HFF-Myc (cell line): ENCODE measurements around the gene MAML2.

Experiments used
- DNase-seq: peaks from one replicate; pipeline ENCODE4 v3.0.0-alpha.2; 2011; ENCODE audit warnings: low read depth; ENCODE audit errors: extremely low read depth
- H3K4me3 ChIP-seq: replicated peaks from 2 replicates; pipeline ENCODE4 v1.5.1; 2011; ENCODE audit warnings: low read depth, mild to moderate bottlenecking, control low read depth, low read length
- TF ChIP-seq, protein P1 (sequence below): IDR thresholded peaks from 2 replicates; pipeline ENCODE4 v1.5.1; 2012; ENCODE audit warnings: mild to moderate bottlenecking, low read depth, low read length, control low read depth; ENCODE audit errors: missing control alignments

Gene MAML2

DNA sequence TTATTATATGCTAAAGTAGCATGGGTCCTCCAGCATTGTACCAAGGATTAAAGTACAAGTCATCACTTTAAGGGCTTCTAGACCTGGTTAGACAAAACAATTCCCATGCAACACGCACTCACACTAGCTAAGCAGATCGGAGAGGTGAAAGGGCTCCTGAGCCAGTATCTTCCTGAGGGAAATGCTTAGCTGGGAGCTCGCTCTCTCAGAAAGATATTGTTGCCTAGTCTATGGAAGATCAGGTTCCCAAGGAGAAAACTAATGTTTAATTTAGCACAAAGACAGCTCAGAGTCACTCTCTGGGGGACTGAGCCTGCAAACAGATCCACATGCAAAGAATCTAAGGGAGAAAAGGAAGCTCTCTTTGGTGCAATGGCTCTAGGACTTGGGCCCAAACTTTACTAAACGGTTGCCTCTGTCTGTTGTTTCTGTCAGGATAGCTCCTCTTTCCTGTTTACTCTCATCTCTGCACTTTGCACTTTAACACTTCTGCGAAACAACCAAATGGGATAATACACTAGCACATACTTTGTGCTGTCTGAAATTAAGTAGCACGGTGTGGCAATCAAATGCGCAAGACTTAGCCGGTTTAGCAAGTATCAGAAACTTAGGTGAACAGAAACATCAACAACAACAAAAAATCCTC lies 10.7 kb downstream of the MAML2 start:
- H3K4me3 ChIP-seq, result no peak overlapping the region
- TF ChIP-seq, protein P1, sequence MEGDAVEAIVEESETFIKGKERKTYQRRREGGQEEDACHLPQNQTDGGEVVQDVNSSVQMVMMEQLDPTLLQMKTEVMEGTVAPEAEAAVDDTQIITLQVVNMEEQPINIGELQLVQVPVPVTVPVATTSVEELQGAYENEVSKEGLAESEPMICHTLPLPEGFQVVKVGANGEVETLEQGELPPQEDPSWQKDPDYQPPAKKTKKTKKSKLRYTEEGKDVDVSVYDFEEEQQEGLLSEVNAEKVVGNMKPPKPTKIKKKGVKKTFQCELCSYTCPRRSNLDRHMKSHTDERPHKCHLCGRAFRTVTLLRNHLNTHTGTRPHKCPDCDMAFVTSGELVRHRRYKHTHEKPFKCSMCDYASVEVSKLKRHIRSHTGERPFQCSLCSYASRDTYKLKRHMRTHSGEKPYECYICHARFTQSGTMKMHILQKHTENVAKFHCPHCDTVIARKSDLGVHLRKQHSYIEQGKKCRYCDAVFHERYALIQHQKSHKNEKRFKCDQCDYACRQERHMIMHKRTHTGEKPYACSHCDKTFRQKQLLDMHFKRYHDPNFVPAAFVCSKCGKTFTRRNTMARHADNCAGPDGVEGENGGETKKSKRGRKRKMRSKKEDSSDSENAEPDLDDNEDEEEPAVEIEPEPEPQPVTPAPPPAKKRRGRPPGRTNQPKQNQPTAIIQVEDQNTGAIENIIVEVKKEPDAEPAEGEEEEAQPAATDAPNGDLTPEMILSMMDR, result no peak
- no peak for DNase-seq

DNA sequence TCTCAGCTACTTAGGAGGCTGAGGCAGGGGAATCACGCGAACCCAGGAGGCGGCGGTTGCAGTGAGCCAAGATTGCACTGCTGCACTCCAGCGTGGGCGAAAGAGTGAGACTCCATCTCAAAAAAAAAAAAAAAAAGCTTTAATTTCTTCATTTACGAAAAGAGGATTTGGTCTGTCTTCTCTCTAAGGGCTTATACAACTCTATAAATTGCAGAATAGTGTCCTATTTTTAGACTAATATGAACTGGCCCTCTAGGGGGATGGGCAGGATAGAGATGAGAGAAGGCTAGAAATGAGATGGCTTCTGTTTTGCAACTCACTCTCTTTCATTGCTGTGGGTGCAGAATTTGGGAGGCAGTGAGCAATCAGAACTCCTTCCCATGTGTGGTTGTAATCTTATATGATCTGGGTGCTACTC lies 11.3 kb downstream of the MAML2 start:
- H3K4me3 ChIP-seq, result no peak overlapping the region
- TF ChIP-seq, protein P1, result no peak
- DNase-seq, result no peak

DNA sequence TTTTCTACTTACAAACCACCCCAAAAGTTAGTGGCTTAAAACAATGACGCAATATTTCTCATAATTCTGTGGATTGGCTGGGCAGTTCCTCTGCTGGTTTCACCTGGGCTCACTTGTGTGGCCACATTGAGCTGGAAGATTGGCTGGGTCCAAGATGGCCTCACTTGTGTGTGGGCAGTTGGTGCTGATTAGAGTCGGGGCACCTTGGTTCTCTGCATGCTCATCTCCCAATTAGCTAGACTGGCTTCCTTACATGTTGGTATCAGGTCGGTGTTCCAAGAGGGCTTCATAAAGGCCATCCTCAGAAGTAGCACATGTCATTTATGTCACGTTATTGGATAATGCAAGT lies 12.5 kb downstream of the MAML2 start:
- no peak overlapping the region for H3K4me3 ChIP-seq
- TF ChIP-seq, protein P1, result no peak
- no peak for DNase-seq

DNA sequence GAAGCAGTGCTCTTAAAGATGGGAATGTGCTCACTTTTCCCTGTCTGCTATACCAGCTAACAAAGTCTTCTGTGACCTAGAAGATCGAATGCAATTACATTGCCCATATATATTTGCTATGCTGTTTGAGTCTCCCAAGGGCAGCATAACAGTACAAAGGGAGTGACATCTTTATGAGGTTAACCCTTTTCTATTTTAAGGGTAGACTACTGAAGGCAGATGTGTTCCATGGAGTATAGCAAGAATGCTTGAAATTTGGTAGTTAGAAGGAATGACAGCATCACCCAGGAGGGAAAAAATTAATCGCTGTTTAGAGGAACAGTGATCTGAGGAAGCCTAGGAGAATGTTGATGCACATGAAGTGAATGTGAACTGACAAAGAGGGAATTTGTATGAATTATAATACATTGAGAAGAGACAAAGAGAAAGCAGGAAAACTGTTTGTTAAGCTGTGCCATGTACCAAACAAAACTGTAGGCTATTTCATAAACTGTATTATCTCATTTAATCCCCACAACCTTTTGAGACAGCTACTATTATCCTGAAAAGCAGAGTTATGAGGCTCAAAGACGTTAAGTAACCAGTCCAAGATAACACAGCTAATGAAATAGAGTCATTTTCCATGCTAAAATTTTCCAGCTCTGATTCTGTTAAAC lies 13.0 kb downstream of the MAML2 start:
- DNase-seq, result no peak
- H3K4me3 ChIP-seq, result no peak overlapping the region
- TF ChIP-seq, protein P1, result no peak

DNA sequence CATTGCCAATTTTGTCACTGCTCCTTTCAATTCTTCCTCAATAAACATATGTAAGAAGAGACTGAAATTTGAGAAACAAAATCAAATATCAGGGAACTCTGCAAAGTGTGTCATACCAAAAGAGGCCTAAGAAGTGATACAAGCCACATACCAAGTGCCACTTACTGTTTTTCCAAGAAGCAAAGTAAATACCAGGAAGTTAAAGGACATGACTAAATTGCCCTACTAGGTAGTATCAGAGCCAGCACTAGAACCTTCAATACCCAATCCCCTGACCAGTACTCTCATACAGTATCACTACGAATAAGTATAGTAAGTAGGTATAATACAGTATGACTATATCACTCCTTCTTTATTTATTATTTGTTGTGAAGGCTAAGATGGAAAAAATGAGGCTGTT lies 13.6 kb downstream of the MAML2 start:
- TF ChIP-seq, protein P1, result no peak
- no peak overlapping the region for H3K4me3 ChIP-seq
- no peak for DNase-seq

DNA sequence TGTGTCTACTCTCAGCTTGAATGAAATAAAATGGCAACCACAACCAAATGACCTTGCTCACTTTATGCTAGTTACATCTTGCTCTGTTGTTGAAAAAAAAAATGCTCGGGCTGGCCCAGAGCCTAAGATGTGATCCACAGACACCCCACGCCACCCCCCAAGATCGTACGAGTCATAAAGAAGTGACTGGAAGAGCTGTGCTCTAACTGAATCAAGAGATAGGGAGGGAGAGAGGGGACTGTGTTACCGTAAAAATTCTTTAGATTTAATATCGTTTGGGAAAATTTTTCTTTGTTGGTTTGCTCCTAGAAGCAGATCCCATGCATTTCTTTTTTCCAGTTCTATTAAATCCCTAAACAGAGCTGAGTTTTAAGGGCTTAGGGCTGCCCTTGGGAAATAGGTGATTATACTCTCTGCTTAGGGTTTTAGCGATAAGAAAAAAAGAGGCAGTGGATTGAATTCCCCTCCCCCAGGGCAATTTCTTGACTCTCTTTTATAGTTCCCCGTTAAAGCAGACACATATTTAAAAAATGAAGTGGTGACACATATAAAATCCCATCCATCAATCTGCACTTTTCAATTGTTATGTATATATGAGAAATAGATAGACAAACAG lies 14.5 kb downstream of the MAML2 start:
- no peak overlapping the region for H3K4me3 ChIP-seq
- TF ChIP-seq, protein P1, result no peak
- DNase-seq, result no peak
